Measurements from ENCODE around the gene SPATS2L.

DNA sequence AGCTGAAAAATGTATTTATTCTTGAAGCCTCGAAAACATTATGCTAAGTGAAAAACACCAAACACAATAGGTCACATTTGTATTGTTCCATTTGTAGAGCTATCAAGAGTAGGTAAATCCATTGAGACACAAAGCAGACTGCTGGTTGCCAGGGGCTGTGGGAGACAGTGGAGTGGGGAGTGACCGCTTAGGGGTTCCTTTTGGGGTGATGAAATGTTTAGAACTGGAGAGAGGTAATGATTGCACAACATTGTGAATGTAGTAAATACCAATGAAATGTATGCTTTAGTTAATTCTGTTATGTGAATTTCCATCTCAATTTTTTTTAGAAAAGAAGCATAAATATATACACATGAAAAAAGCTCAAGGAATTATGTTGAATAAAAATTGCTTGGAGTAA, 187.6 kb downstream of the SPATS2L start:
- TF ChIP-seq, protein P1, sequence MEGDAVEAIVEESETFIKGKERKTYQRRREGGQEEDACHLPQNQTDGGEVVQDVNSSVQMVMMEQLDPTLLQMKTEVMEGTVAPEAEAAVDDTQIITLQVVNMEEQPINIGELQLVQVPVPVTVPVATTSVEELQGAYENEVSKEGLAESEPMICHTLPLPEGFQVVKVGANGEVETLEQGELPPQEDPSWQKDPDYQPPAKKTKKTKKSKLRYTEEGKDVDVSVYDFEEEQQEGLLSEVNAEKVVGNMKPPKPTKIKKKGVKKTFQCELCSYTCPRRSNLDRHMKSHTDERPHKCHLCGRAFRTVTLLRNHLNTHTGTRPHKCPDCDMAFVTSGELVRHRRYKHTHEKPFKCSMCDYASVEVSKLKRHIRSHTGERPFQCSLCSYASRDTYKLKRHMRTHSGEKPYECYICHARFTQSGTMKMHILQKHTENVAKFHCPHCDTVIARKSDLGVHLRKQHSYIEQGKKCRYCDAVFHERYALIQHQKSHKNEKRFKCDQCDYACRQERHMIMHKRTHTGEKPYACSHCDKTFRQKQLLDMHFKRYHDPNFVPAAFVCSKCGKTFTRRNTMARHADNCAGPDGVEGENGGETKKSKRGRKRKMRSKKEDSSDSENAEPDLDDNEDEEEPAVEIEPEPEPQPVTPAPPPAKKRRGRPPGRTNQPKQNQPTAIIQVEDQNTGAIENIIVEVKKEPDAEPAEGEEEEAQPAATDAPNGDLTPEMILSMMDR (IDR thresholded peaks at IDR 0.05; ENCODE audit: low read length), result no peak
- TF ChIP-seq EZH2 (optimal IDR thresholded peaks at IDR 0.05; ENCODE audit: low read depth, low read length) (no peak), EZH2phosphoT487 (IDR thresholded peaks at IDR 0.05; ENCODE audit: low read length) (no peak)

All from MM.1S (cell line).